HepG2 (cell line): Measurements from ENCODE around the gene NCOA3. TPM values are rescaled to one million over a fixed set of nuclear protein-coding genes. Genes with fewer than 3 reads are reported as not detected.

Source experiments
- ATAC-seq: fragments of 200-7000 bp; cut with Tn5 transposase; 3 replicates; pipeline ENCODE4 v1.9.1; 2020; ENCODE audit warnings: mild to moderate bottlenecking, moderate library complexity
- BruUV-seq: library from RNA; stranded (reverse); fragments of 400-500 nt; replicated peaks from 2 replicates; lab custom pipeline; 2021; lab: Mats Ljungman, UMichigan
- CTCF ChIA-PET: fragments of 300-600 bp; formaldehyde crosslinking; extraction: SDS; loops from one replicate; lab custom pipeline; 2021; ENCODE audit warnings: low total read pairs, inconsistent platforms, low intra/inter-chr PET ratio; lab: Yijun Ruan, JAX
- POLR2A ChIA-PET: fragments of 350-600 bp; sonication (Branson Sonifier 250); formaldehyde crosslinking; loops from one replicate; lab custom pipeline; 2020; ENCODE audit warnings: antibody characterized with exemption, inconsistent platforms; lab: Yijun Ruan, JAX
- DNase-seq: peaks from one replicate; pipeline ENCODE4 v3.0.0-alpha.2; 2015; ENCODE audit warnings: low spot score
- FAIRE-seq: peaks from 3 replicates; lab custom pipeline; 2011; peaks lifted over from hg19 to GRCh38; lab: Jason Lieb, UNC
- H2AFZ ChIP-seq: one replicate; pipeline ENCODE4 v1.6.1; 2011; ENCODE audit warnings: low read length, inconsistent platforms
- H3K27ac ChIP-seq: fragments of 300-600 bp; 3 replicates; pipeline ENCODE4 v1.8.0; 2011; ENCODE audit warnings: mixed run types, mild to moderate bottlenecking, mixed read lengths, low read length, inconsistent platforms; ENCODE audit not compliant: insufficient read depth; ENCODE audit errors: extremely low read length
- H3K27me3 ChIP-seq, 2 experiments: fragments of 200-600 bp in 1 of 2; 2 replicates in 1 of 2; 3 replicates in 1 of 2; pipeline versions ENCODE4 v1.6.0 to v1.8.0; 2011; ENCODE audit warnings: low read length in 2 of 2, mild to moderate bottlenecking in 2 of 2, moderate library complexity in 2 of 2, inconsistent platforms in 1 of 2; ENCODE audit not compliant: insufficient read depth in 2 of 2, control insufficient read depth in 1 of 2
- H3K36me3 ChIP-seq, 2 experiments: fragments of 200-600 bp in 1 of 2; replicated peaks in 1 of 2; 2 replicates in 1 of 2; 3 replicates in 1 of 2; pipeline versions ENCODE4 v1.5.1 to v1.8.0; 2011; ENCODE audit warnings: low read length in 2 of 2, inconsistent platforms in 1 of 2; ENCODE audit not compliant: insufficient read depth in 2 of 2, control insufficient read depth in 1 of 2
- H3K4me1 ChIP-seq: 2 replicates; pipeline ENCODE4 v1.5.1; 2012; ENCODE audit warnings: low read length, inconsistent platforms; ENCODE audit not compliant: insufficient read depth
- H3K4me2 ChIP-seq: 2 replicates; pipeline ENCODE4 v1.6.0; 2011; ENCODE audit warnings: low read depth, low read length, inconsistent platforms
- H3K4me3 ChIP-seq, 3 experiments: fragments of 200-600 bp in 1 of 3; sonication (generic), shearing (Covaris generic) in 1 of 3; replicated peaks in 1 of 3; 2 replicates each; pipeline ENCODE4 v1.5.1; 2011 to 2016; ENCODE audit warnings: low read length in 3 of 3, inconsistent platforms in 2 of 3, low read depth in 2 of 3, mild to moderate bottlenecking in 2 of 3, control low read depth in 1 of 3, mixed read lengths in 1 of 3; ENCODE audit not compliant: insufficient read depth in 1 of 3
- H3K79me2 ChIP-seq: one replicate; pipeline ENCODE4 v1.6.1; 2011; ENCODE audit warnings: low read length, inconsistent platforms; ENCODE audit not compliant: insufficient read depth
- H3K9ac ChIP-seq: 2 replicates; pipeline ENCODE4 v1.6.0; 2011; ENCODE audit warnings: mild to moderate bottlenecking, low read depth, low read length, inconsistent platforms; ENCODE audit not compliant: insufficient read depth
- H3K9me3 ChIP-seq: 2 replicates; pipeline ENCODE4 v1.5.1; 2012; ENCODE audit warnings: mild to moderate bottlenecking, low read length
- H4K20me1 ChIP-seq: 2 replicates; pipeline ENCODE4 v1.6.0; 2011; ENCODE audit warnings: inconsistent platforms, mild to moderate bottlenecking, low read length, moderate library complexity; ENCODE audit not compliant: insufficient read depth
- ARID5B ChIP-seq: IDR thresholded peaks from 2 replicates; pipeline ENCODE4 v1.4.0; 2020; ENCODE audit warnings: mild to moderate bottlenecking, missing genetic modification reagents
- EEA1 ChIP-seq: sonication (generic); formaldehyde crosslinking; IDR thresholded peaks from 2 replicates; pipeline ENCODE4 v1.5.1; 2020; ENCODE audit warnings: mild to moderate bottlenecking, missing genetic modification reagents, borderline replicate concordance
- FOXA1 ChIP-seq, 2 experiments: fragments of 450-650 bp in 1 of 2; sonication (generic) in 1 of 2; formaldehyde crosslinking in 1 of 2; IDR thresholded peaks; 2 replicates each; pipeline versions ENCODE4 v1.4.0 to v1.6.1; 2016 to 2020; ENCODE audit warnings: missing genetic modification reagents in 1 of 2
- IRF2 ChIP-seq: IDR thresholded peaks from 2 replicates; pipeline ENCODE4 v1.6.1; 2018; ENCODE audit warnings: missing genetic modification reagents, missing compliant biosample characterization
- PITX1 ChIP-seq: sonication (generic); formaldehyde crosslinking; IDR thresholded peaks from 2 replicates; pipeline ENCODE4 v1.5.1; 2020; ENCODE audit warnings: mild to moderate bottlenecking, missing genetic modification reagents
- TERF1 ChIP-seq: sonication (generic); formaldehyde crosslinking; IDR thresholded peaks from 2 replicates; pipeline ENCODE4 v1.8.0; 2022; ENCODE audit warnings: mild to moderate bottlenecking, missing genetic modification reagents, moderate library complexity
- ZC3H4 ChIP-seq: sonication (generic); formaldehyde crosslinking; IDR thresholded peaks from 2 replicates; pipeline ENCODE4 v1.4.0; 2020; ENCODE audit warnings: missing genetic modification reagents, borderline replicate concordance
- WGBS: methylation state at CpG from one replicate; pipeline ENCODE4 v1.1.6; 2017; ENCODE audit warnings: low lambda C conversion rate; 5-methylcytosine and 5-hydroxymethylcytosine counted together
- in situ Hi-C: cut with HindIII; loops from 2 replicates; pipeline ENCODE4 v1.10.0; 2017; ENCODE audit warnings: low pct_unique_long_range_greater_than_20kb; ENCODE audit not compliant: extremely low pct_ligation_motif_present
- intact Hi-C: fragments of 100-400 bp; cut with micrococcal nuclease; formaldehyde crosslinking; loops from one replicate; pipeline ENCODE4 v1.10.0; 2022; ENCODE audit not compliant: unreplicated experiment
- polyA plus RNA-seq, 8 experiments: library from polyadenylated mRNA; depleted of rRNA in 3 of 8; stranded (reverse) in 7 of 8; unstranded in 1 of 8; fragments of >200 nt; fragmentation: Illumina TruSeq in 4 of 8; extraction: Trizol in 4 of 8; gene quantifications; 2 replicates each; pipeline versions ENCODE4 v1.2.1 to v1.2.3, GENCODE V29; 2011 to 2016; ENCODE audit warnings: low read depth in 4 of 8, missing spikeins in 1 of 8, mixed read lengths in 1 of 8; ENCODE audit not compliant: insufficient read depth in 1 of 8
- total RNA-seq, 5 experiments: library from RNA; depleted of rRNA; stranded (reverse); fragments of >200 nt; fragmentation: Illumina TruSeq; extraction: Trizol; gene quantifications; 2 replicates each; pipeline ENCODE4 v1.2.3, GENCODE V29; 2016; ENCODE audit warnings: low read depth in 1 of 5
- TF ChIP-seq, protein P1 (sequence below), 2 experiments: sonication (generic) in 1 of 2; formaldehyde crosslinking in 1 of 2; IDR thresholded peaks; 2 replicates each; pipeline versions ENCODE4 v1.4.0 to v1.6.1; 2018 to 2020; ENCODE audit warnings: missing genetic modification reagents in 2 of 2, borderline replicate concordance in 1 of 2, low read depth in 1 of 2, mild to moderate bottlenecking in 1 of 2, missing biosample characterization in 1 of 2
- TF ChIP-seq, protein P2 (sequence below): sonication (generic); formaldehyde crosslinking; conservative IDR thresholded peaks from 2 replicates; pipeline ENCODE4 v1.8.1; 2023; ENCODE audit warnings: missing genetic modification reagents

The NCOA3 gene
- total and polyA plus RNA-seq, 2 of the 13 experiments (the other 11 are each of a cell fraction or from before 2014, with no cell fraction given): 35.0 to 56.8 TPM

DNA sequence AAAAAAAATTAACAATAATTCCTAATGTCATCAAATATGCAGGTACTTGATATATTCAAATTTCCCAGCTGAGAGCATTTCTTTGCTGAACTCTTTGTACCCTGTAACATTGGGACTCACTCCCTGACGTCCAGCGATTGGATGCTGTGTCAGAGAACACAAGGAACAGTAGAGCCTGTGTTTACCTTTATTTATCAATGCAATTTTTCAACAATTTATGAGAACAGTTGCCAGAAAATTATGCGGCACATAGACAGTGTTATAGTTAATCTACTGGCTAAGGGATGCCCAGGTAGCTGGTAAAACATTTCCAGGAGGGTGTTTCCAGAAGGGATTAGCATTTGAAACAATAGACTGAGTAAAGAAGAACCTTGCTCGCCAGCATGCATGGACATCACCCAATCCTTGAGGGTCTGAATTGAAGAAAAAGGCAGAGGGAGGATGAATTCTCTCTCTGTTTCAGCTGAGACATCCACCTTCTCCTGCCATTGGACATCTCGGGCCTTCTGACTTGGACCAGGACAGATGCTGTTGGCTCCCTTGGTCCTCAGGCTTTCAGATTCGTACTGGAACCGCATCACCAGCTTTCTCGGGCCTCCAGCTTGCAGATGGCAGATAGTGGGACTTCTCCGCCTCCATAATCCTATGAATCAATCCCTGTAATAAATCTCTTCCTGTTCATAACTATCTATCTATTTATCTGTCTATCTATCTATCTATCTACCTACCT is 42.2 kb upstream of the NCOA3 start:
- Histone ChIP-seq H3K9ac (no peak overlapping the region), H3K27me3 (no peaks in the 10 kb centered on the region), H3K27ac (peak overlapping the region; percentile 14), H3K79me2 (no peaks in the 10 kb centered on the region), H4K20me1 (no peaks in the 10 kb centered on the region), H3K36me3 (no peaks in the 10 kb centered on the region), H3K9me3 (no peaks in the 10 kb centered on the region), H3K4me2 (peak overlapping the region; percentile 51), H2AFZ (no peak overlapping the region), H3K4me3 (peak overlapping the region in 1 of 3 experiments; percentile 2; a peak in 1 of 6 replicates), H3K4me1 (peaks cover 89% of the 10 kb centered on the region)
- no TSS peak for BruUV-seq
- 45% methylated on average over 9 of the region's 9 CpGs for WGBS
- no peak for DNase-seq
- ATAC-seq: no peak
- no peak for FAIRE-seq
- ChIA-PET CTCF (no interaction called here), POLR2A (interaction anchor here (0.6 to 2.4 kb wide), 3 partner anchors 9 to 42 kb away, joined by 3 to 14 read pairs (median 3); partner anchors contain the start of gene NCOA3)
- in situ Hi-C loops (no loop called here), intact Hi-C loops (loop anchor here (5.0 to 10.0 kb wide), 3 partner anchors 42 to 118 kb away; no protein-coding TSS in a partner anchor)
- TF ChIP-seq ZC3H4 (CRISPR knock-in tag): no peak
- peak; percentile 46; the same call in 1 of the 2 replicates for TF ChIP-seq ARID5B (CRISPR knock-in tag)
- TF ChIP-seq FOXA1 (IDR thresholded peaks at IDR 0.05): no peak
- TF ChIP-seq FOXA1 (CRISPR knock-in tag; IDR thresholded peaks at IDR 0.05): 0 out of 2 replicates have a peak, but pooled peaks have one; percentile 24
- no peak for TF ChIP-seq TERF1 (CRISPR knock-in tag)
- no peak for TF ChIP-seq IRF2 (CRISPR knock-in tag)
- TF ChIP-seq, protein P1, sequence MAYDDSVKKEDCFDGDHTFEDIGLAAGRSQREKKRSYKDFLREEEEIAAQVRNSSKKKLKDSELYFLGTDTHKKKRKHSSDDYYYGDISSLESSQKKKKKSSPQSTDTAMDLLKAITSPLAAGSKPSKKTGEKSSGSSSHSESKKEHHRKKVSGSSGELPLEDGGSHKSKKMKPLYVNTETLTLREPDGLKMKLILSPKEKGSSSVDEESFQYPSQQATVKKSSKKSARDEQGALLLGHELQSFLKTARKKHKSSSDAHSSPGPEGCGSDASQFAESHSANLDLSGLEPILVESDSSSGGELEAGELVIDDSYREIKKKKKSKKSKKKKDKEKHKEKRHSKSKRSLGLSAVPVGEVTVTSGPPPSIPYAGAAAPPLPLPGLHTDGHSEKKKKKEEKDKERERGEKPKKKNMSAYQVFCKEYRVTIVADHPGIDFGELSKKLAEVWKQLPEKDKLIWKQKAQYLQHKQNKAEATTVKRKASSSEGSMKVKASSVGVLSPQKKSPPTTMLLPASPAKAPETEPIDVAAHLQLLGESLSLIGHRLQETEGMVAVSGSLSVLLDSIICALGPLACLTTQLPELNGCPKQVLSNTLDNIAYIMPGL (CRISPR knock-in tag; IDR thresholded peaks at IDR 0.05; ENCODE audit: borderline replicate concordance in 1 of 2, low read depth in 1 of 2): 0 out of 4 replicates have a peak, but pooled peaks of 1 of the 2 experiments have one; percentile 22
- peak; percentile 92 for TF ChIP-seq PITX1
- TF ChIP-seq, protein P2, sequence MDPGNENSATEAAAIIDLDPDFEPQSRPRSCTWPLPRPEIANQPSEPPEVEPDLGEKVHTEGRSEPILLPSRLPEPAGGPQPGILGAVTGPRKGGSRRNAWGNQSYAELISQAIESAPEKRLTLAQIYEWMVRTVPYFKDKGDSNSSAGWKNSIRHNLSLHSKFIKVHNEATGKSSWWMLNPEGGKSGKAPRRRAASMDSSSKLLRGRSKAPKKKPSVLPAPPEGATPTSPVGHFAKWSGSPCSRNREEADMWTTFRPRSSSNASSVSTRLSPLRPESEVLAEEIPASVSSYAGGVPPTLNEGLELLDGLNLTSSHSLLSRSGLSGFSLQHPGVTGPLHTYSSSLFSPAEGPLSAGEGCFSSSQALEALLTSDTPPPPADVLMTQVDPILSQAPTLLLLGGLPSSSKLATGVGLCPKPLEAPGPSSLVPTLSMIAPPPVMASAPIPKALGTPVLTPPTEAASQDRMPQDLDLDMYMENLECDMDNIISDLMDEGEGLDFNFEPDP: no peak
- TF ChIP-seq EEA1: 0 out of 2 replicates have a peak, but pooled peaks have one; percentile 38
